Hematopoietic multipotent progenitor cell treated with erythropoietin and hydrocortisone succinate and interleukin-3 and kit ligand, for 17 days (in vitro differentiated cells): Measurements from ENCODE around the gene FAM221A.
"Not testable (repeated sequence)": the region's sequence is repeated elsewhere in the genome, so short reads cannot be mapped to it uniquely, and the experiment has no call there.

Source experiments
- DNase-seq: peaks from one replicate; pipeline ENCODE4 v3.0.0-alpha.2; 2015; ENCODE audit warnings: low spot score

The FAM221A gene

DNA sequence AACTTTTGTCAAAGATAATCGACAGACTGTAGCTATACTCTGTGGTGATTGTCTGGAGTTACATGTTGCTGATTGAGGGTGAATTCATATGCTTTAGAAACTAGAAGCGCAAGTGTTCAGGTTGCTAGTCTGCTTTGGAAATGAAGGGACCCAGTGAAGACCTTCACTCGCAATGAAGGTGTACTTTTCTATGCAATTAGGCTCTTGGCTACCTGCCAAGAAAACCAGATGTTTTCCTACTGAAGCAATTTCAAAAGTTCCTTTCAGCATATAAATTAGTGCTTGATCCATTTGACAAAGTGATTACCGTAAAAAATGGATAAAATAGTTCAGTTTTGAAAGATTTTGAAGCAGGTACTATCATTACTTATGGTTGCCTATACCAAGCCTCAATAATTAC lies 20.0 kb downstream of the FAM221A start:
- DNase-seq: no peak

DNA sequence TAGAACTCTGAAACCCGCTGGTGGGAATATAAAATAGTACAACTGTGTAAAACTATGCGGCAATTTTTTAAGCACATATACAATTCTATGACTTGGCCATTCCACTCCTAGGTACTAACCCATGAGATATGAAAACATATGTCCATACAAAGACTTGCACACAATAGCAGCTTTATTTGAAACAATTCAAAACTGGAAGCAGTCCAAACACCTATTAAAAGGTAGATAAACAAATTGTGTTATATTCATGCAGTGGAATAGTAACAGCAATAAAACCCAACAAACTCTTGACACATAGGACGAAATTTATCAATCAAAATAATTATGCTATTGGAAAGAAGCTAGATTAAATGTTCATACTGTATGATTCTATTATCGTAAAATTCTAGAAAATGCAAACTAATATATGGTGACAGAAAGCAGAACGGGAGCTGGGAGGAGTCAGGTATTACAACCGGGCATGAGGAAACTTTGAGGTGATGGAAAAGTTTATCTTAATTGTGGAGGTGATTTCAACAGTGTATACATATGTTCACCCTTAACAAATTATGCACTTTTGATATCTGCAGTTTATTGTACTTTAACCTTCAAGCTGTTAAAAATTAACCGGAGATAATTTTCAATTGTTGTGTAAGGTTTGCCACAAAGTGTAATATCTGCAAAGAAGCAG lies 29.2 kb downstream of the FAM221A start:
- no peak for DNase-seq

DNA sequence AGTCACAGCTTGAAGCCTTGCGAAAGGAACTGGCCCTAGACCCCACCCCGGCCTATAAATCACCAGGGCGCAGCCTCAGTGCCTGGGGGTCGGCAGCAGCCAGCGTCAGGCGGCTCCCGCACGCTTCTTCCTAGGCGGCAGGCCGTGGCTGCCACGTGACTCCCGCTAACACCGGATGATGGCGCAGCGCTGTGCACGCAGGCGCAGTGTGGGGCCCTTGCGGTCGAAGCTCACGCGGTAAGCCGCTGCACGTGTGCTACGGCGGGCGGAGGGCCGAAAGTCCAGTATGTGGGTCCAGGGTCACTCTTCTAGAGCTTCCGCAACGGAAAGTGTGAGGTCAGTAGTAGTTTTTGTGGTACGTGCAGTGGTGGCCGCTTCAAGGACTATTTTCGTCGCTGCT lies 30.0 kb downstream of the FAM221A start, which contains the start of gene STK31:
STK31 (plus strand) TSS at position 220 of the 400 bp plus-strand sequence; CDS start at position 287, 67 bp downstream.
- DNase-seq: no peak

DNA sequence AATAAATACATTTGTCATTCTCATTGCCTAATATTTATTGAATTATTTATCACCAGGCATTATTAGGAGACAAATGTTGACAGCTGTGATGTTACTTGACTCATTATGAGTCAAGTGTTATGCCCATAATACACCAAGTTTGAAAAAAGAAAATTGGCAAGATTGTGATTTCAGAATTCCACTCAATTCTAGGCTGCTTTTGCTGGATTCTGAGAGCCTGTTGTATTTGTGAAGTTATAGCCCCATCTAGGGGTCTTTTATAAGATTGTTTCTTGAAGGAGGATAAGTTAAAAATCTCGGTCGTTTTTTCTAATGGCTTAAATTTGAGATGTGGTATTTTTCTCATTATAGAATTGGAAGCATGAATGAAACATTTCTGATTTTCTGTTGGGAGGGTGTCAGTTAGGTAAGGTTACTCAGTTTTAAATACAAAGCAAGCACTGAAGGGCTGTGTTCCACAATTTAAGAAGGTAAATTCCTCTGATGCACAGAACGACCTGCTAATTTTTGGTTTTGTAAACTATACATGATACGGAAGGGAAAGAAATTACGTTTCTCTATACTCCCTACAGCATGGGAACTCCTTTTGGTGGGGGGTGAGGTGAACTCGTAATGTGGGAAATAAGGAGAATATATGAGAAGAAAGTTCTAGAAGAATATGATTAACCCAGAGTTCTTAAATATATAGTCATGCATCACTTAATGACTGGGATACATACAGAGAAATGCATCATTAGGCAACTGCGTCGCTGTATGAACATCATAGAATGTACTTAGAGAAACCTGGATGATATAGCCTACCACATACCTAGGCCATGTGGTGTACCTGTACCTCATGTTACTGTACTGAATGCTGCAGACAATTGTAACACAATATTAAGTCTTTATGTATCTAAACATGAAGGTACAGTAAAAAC lies 32.6 kb downstream of the FAM221A start:
- peak; percentile 60 for DNase-seq

DNA sequence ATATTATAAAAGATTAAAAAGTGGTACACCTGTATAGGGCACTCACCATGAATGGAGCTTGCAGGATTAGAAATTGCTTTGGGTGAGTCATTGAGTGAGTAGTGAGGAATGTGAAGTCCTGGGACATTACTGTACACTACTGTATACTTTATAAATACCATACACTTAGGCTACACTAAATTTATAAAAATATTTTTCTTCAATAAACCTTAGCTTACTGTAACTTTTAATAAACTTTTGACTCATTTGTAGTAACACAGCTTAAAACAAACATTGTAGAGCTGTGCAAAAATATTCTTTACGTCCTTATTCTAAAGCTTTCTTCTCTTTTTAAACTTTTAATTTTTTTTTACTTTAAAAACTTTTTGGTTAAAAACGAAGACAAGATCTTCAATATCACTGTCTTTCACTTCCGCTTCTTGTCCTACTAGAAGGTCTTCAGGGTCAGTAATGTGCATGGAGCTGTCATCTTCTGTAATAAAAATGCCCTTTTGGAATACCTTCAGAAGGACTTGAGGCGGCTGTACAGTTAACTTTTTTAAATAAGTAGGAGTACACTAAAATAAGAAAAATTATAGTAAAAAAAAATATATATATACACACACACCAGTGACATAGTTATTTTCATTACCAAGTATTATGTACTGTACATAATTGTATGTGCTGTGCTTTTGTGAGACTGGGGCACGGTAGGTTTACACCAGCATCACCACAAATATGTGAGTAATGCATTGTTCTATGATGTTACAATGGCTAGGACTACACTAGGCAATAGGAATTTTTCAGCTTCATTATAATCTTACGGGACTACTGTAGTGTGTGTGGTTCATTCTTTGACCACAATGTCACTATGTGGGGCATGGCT lies 33.5 kb downstream of the FAM221A start:
- DNase-seq: no peak

DNA sequence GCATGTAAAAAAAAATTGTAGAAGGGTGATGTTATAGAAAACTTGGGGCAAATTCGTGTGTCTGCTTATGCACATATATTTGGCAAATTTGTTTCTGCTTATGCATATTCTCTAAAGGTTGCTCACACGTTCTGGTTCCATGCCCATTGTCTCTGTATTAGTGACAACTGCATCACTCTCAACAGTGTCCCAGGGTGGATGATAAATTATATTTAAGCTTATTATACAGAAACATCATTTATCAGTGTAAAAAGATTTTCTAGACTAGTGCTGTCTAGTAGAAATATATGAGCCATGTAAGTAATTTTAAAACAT lies 34.1 kb downstream of the FAM221A start:
- no peak for DNase-seq

DNA sequence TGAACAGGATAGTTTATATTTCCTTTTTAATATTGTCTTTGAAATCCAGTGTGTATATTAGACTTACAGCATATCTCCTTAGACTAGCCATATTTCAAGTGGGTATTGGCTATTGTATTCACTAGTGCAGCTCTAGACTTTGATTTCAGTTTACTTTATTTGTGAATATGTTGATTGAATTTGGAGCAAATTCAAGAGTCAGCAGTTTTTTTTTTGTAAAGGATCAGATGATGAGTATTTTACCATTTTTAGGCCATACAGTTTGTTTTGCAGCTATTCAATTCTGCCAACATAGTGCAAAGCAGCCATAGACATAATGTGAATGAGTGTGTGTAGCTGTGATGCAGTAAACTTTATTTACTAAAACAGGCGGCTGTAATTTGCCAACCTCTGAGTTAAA lies 34.6 kb downstream of the FAM221A start:
- DNase-seq: no peak

DNA sequence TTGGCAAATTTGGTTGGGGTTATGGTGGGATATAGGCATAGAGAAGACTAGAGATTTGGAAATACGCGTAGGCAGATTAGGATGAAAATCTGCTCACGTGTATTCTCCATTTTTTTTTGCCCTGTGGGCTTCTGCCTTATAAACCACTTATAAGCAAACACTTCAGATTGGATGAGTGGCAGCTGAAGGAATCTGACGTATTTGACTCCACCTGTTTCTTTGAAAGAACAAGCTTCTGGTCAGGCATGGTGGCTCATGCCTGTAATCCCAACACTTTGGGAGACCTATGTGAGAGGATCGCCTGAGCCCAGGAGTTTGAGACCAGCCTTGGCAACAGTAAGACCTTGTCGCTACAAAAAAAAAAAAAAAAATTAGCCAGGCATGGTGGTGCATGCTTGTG lies 35.1 kb downstream of the FAM221A start:
- DNase-seq: no peak

DNA sequence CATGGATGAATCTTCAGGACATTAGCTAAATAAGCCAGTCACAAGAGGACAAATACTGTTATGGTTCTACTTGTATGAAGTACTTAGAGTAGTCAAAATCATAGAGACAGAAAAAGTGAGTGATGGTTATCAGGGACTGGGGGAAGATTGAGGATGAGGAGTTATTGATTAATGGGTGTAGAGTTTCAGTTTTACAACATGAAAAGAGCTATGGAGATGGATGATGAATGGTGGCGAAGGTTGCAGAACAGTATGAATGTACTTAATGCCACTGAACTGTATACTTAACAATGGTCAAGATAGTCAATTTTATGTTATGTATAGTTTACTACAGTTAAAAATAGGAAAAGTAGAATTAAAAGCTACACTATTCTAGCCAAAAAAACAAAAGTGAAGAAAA lies 37.8 kb downstream of the FAM221A start:
- no peak for DNase-seq

DNA sequence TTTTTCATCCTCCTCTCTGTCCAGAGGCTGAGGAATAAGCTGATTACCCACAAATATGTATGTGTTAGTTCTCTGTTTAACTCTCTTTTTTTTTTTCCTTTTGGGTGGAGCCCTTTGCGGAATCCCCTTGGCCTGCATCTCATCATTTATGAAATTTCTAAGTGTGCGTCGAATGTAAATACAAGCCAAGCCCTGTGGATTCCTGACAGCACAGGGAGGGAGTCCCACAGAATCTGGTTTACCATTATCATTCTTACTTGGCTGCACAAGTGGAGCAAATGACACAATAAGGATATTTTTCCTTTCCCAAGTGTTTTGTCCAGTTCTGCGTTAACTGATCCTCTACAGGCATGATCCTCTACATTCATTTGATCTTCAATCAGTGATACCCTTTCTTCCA lies 41.5 kb downstream of the FAM221A start:
- no peak for DNase-seq

DNA sequence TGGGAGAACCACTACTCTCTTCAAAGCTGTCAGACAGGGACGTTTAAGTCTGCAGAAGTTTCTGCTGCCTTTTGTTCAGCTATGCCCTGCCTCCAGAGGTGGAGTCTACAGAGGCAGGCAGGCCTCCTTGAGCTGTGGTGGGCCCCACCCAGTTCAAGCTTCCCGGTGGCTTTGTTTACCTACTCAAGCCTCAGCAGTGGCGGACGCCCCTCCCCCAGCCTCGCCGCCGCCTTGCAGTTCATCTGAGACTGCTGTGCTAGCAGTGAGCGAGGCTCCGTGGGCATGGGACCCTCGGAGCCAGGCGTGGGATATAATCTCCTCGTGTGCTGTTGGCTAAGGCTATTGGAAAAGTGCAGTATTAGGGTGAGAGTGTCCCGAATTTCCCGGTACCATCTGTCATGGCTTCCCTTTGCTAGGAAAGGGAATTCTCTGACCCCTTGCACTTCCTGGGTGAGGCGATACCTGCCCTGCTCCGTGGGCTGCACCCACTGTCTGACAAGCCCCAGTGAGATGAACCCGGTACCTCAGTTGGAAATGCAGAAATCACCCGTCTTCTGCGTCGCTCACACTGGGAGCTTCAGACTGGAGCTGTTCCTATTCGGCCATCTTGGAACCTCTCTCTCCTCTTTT lies 42.7 kb downstream of the FAM221A start:
- DNase-seq: not testable (repeated sequence)

DNA sequence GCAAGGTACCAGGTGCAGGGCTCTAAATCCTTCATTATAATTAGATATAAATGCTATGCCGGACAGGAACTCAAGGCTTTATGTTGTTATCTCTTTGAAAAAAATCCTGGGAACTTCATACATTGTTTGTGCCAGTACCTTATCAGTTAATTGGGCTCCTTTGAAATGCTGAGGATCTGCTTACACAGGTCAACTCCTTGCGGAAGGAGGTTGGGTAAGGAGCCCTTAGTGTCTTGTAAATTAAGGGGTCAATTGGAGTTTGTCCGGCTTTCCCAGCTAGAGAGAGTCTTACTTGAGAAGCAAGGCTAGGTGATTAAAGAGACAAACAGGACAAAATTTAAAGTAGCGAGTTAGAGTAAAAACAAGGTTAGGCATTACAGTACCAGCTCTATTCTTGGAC lies 44.1 kb downstream of the FAM221A start:
- DNase-seq: not testable (repeated sequence)

DNA sequence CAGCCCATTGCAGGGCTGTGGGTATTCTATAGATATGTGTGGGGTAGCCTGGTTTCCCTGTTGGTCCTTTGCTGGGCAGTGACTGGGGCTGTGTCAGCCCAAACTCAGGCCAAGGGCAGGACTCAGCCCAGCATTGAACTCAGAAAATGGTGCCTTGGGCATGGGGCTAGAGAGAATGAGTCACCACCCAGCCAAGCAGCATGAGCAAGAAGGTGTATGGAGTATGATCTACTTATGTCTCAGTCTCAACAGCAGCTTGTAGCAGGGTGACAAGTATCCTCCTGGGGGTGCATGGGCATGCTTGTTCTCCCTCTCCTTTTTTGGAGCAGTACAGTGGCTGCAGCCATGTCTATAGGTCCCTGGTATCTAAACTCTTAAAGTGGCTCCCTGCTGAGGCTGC lies 62.1 kb downstream of the FAM221A start:
- no peak for DNase-seq

DNA sequence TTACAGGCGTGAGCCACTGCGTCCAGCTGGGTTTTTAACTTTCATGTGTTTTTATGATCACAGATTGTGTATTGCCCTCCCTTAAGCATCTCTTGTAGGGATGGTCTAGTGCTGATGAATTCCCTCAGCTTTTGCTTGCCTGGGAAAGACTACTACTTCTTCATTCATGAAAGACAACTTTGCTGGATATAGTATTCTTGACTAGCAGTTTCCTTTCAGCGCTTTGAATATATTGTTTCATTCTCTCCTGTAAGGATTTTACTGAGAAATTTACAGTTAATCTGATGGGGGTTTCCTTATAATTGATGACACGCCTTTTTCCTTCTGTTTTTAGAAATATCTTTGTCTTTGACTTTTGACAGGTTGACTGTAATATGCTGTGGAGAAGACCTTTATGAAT lies 63.2 kb downstream of the FAM221A start:
- no peak for DNase-seq

DNA sequence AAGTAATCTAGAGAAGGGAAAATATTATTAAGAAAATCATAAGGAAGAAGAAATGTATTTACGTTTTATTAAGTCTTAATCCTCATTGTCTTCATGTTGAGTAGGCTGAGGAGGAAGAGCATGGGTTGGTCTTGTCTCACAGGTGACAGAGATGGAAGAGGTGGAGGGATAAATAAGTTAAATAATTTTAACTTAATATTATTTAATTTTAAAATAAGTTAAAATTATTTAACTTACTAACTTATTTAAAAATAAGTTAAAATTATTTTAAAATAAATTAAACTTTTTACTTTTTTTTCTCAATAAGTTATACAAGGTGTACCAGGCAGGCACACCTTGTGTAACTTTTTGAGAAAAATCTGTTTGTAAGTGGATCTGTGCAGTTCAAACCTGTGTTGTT lies 66.6 kb downstream of the FAM221A start:
- DNase-seq: no peak

DNA sequence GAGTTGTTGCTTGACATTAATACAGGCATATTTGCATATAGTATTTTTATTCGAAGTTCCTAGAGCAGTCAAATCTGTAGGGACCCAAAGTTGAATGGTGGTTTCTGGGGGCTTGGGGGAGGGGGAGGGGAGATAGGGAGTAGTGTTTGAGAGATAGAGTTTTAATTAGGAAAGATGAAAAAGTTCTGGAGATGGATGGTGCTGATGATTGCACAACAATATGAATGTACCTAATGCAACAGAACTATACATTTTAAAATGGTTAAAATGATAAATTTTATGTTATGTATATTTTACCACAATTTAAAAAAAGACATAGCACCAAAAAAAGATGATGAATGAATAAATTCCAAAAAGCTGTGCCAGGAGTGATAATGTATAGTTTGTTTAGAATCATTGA lies 71.9 kb downstream of the FAM221A start:
- DNase-seq: no peak
